AG10803 (cell line): Measurements from ENCODE around the gene MYH8.

Source experiments
- DNase-seq: peaks from one replicate; pipeline ENCODE4 v3.0.0; 2010; ENCODE audit warnings: low read depth
- H3K4me3 ChIP-seq: 2 replicates; pipeline ENCODE4 v1.5.1; 2011; ENCODE audit warnings: mild to moderate bottlenecking, low read length, control low read depth
- CTCF ChIP-seq: conservative IDR thresholded peaks from 2 replicates; pipeline ENCODE4 v1.5.1; 2011; ENCODE audit warnings: mild to moderate bottlenecking, low read length, control low read depth, inconsistent platforms

Gene MYH8

GRCh38 chr17:10415161-10415560 is 6.6 kb downstream of the MYH8 start:
- DNase-seq = no peak
- H3K4me3 ChIP-seq = no peak overlapping the region
- no peak for TF ChIP-seq CTCF

- no peak overlapping the region for H3K4me3 ChIP-seq
- no peak for TF ChIP-seq CTCF
- DNase-seq = no peak
Observed at GRCh38 chr17:10403589-10403988, 18.2 kb downstream of the MYH8 start.

- no peak for DNase-seq
- no peak for TF ChIP-seq CTCF
- no peak overlapping the region for H3K4me3 ChIP-seq
Observed at GRCh38 chr17:10398352-10398751, 23.4 kb downstream of the MYH8 start.

DNA sequence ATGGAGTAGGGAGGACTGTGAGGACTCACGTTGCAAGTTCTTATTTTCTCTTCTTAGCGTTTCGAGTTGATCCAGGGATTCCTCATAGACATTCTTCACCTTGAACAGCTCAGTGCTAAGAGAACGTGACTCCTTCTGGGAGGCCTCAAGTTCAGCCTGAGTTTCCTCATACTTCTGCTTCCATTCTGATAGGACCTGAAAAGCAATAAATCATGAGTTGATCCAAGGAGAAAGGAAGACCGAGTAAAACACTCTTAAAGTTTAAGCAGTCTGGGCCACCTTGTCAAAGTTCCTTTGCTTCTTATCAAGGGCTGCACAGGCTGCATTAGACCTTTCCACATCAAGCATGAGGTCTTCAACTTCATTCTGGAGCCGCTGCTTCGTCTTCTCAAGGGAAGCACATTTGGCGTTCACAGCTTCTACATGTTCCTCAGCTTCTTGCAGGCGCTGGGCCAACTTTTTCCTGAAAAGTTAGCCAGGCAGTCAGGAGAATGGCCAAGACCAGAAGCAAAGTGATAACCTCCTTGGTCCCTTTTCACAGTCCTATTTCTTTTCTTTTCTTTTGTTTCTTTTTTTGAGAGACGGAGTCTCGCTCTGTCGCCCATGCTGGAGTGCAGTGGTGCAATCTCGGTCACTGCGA is 25.1 kb downstream of the MYH8 start:
- DNase-seq = no peak
- no peak overlapping the region for H3K4me3 ChIP-seq
- TF ChIP-seq CTCF = no peak

DNA sequence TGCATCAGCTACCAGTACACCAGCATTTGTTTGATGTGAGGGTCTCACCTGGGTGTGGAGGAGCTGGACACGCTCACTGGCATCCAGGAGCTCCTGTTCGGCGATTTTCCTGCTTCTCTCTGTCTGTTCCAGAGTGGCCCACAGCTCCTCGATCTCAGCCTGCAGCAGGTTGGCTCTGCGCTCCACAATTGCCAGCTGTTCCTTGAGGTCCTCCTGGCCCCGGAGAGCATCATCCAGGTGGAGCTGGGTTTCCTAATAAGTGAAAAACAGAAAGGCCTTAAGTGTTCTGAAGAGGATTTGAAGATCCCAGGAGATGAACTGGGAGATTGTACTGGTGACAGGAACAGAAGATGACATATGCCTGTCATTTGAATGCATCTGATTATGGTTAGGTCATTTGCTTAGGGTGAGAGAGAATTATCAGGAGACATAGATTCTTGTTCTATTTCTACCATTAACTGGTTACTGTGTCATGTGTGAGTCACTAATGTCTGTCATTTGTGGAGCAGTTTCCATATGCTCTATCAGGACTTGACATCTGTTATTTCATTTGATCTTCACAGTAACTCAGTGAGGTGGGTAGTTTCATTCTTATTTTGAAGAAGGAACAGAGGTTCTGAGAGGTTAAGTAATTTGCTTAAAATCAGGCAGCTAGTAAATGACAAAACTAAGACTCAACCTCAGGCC is 27.4 kb downstream of the MYH8 start:
- TF ChIP-seq CTCF = no peak
- no peak overlapping the region for H3K4me3 ChIP-seq
- DNase-seq = no peak

DNA sequence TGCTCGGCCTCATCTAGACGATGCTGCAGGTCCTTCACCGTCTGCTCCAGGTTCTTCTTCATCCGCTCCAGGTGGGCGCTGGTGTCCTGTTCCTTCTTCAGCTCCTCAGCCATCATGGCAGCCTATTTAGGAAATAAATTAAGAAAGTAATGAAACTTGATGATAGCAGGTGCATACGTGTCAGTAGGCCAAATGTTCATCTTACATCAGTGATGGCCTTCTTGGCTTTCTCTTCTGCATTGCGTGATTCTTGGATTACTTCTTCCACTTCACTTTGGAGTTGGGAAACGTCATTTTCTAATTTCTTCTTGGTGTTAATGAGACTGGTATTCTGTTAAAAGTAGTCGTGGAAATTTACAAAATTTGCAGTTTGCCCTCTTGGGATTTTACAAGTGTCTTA is 28.9 kb downstream of the MYH8 start:
- no peak for TF ChIP-seq CTCF
- no peak for DNase-seq
- H3K4me3 ChIP-seq = no peak overlapping the region

DNA sequence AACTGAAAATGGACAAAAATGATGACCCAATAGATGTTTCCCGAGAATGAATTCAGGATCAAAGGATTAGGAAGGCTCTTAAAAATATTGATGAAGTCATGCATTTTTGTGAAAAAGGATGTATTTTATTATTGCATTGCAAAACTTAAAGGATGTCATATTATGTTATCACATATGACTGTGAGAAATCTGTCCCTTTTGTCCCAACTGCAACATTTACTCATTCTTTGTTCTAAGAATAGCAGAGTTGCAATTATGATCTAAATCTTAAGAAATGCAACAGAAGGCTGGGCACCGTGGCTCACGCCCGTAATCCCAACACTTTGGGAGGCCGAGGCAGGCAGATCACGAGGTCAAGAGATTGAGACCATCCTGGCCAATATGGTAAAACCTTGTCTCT is 35.9 kb downstream of the MYH8 start:
- no peak for DNase-seq
- H3K4me3 ChIP-seq = no peak overlapping the region
- TF ChIP-seq CTCF = no peak
